GM12891 (cell line): ENCODE results near the gene DHRS9.

Experiments
- DNase-seq: peaks from one replicate; pipeline ENCODE4 v3.0.0; 2011; ENCODE audit warnings: low spot score; ENCODE audit not compliant: insufficient read length
- FAIRE-seq: peaks from 2 replicates; lab custom pipeline; 2011; peaks lifted over from hg19 to GRCh38; lab: Jason Lieb, UNC
- PAX5 ChIP-seq: IDR thresholded peaks from 2 replicates; pipeline ENCODE4 v1.6.1; 2011; ENCODE audit warnings: low read length, moderate library complexity, mild to moderate bottlenecking; ENCODE audit not compliant: insufficient read depth, severe bottlenecking
- POLR2A ChIP-seq: IDR thresholded peaks from 2 replicates; pipeline ENCODE4 v1.6.1; 2011; ENCODE audit warnings: low read depth, low read length, control low read depth
- POLR2AphosphoS5 ChIP-seq: IDR thresholded peaks from 2 replicates; pipeline ENCODE4 v1.6.1; 2011; ENCODE audit warnings: low read depth, low read length, control low read depth
- POU2F2 ChIP-seq: IDR thresholded peaks from 2 replicates; pipeline ENCODE4 v1.6.1; 2011; ENCODE audit warnings: low read depth, mild to moderate bottlenecking, control low read depth, low read length, moderate library complexity
- SPI1 ChIP-seq: IDR thresholded peaks from 2 replicates; pipeline ENCODE4 v1.6.1; 2011; ENCODE audit warnings: low read depth, low read length, control low read depth
- TAF1 ChIP-seq: IDR thresholded peaks from 2 replicates; pipeline ENCODE4 v1.6.1; 2011; ENCODE audit warnings: low read depth, low read length, control low read depth

Gene DHRS9

GRCh38 chr2:169091761-169092519 lies 22.6 kb downstream of the DHRS9 start:
- DNase-seq (no peak), FAIRE-seq (no peak)
- TF ChIP-seq POU2F2 (no peak), POLR2A (no peak), POLR2AphosphoS5 (no peak), SPI1 (no peak), PAX5 (no peak), TAF1 (no peak)

- TF ChIP-seq POLR2A (no peak), POU2F2 (no peak), PAX5 (no peak), TAF1 (no peak), POLR2AphosphoS5 (no peak), SPI1 (no peak)
- FAIRE-seq, result no peak
- no peak for DNase-seq
These were observed 24.2 kb downstream of the DHRS9 start for GRCh38 chr2:169093535-169093934.

GRCh38 chr2:169094676-169095075 lies 25.3 kb downstream of the DHRS9 start:
- no peak for FAIRE-seq
- TF ChIP-seq SPI1, result no peak
- TF ChIP-seq POU2F2, result no peak
- no peak for TF ChIP-seq POLR2AphosphoS5
- TF ChIP-seq POLR2A, result no peak
- no peak for TF ChIP-seq TAF1
- TF ChIP-seq PAX5, result no peak
- no peak for DNase-seq

- TF ChIP-seq POU2F2, result no peak
- no peak for TF ChIP-seq TAF1
- TF ChIP-seq SPI1, result no peak
- FAIRE-seq (no peak), DNase-seq (no peak)
These were observed 26.3 kb downstream of the DHRS9 start for GRCh38 chr2:169095621-169096105.

GRCh38 chr2:169104848-169105247 lies 35.5 kb downstream of the DHRS9 start:
- no peak for TF ChIP-seq POLR2AphosphoS5
- no peak for TF ChIP-seq POU2F2
- no peak for TF ChIP-seq TAF1
- no peak for TF ChIP-seq POLR2A
- TF ChIP-seq SPI1, result no peak
- TF ChIP-seq PAX5, result no peak
- FAIRE-seq (no peak), DNase-seq (no peak)

- TF ChIP-seq SPI1 (no peak), POU2F2 (no peak), POLR2AphosphoS5 (no peak), TAF1 (no peak), PAX5 (no peak), POLR2A (no peak)
- DNase-seq, result no peak
- FAIRE-seq, result no peak
These were observed 36.1 kb downstream of the DHRS9 start for GRCh38 chr2:169105476-169105875.

- DNase-seq (no peak), FAIRE-seq (no peak)
These were observed 36.8 kb downstream of the DHRS9 start for GRCh38 chr2:169106134-169106533.

GRCh38 chr2:169106563-169107545 lies 37.5 kb downstream of the DHRS9 start:
- FAIRE-seq, result no peak
- DNase-seq, result no peak
- TF ChIP-seq POLR2A, result no peak
- TF ChIP-seq POU2F2, result no peak
- TF ChIP-seq POLR2AphosphoS5, result no peak
- no peak for TF ChIP-seq TAF1
- no peak for TF ChIP-seq PAX5
- no peak for TF ChIP-seq SPI1

More at GRCh38 chr2:169106134-169106533, 36.8 kb downstream of the DHRS9 start:
- no peak for TF ChIP-seq SPI1
- no peak for TF ChIP-seq POLR2AphosphoS5
- TF ChIP-seq POLR2A, result no peak
- no peak for TF ChIP-seq TAF1
- TF ChIP-seq POU2F2, result no peak
- TF ChIP-seq PAX5, result no peak

GRCh38 chr2:169107645-169108044 lies 38.3 kb downstream of the DHRS9 start:
- FAIRE-seq (no peak), DNase-seq (no peak)
- no peak for TF ChIP-seq SPI1
- no peak for TF ChIP-seq POLR2AphosphoS5
- TF ChIP-seq TAF1, result no peak
- TF ChIP-seq POLR2A, result no peak
- TF ChIP-seq POU2F2, result no peak
- no peak for TF ChIP-seq PAX5
